ENCODE results near the gene USP25.

The USP25 gene

GRCh38 chr21:15804247-15805005, 74.6 kb downstream of the USP25 start:
- Histone ChIP-seq H3K79me2 (ENCODE audit: control insufficient read depth, insufficient read depth, low read length, unreplicated experiment) (peaks cover 5% of the 10 kb centered on the region), H2AFZ (ENCODE audit: low read length, unreplicated experiment) (no peak overlapping the region), H3K36me3 (ENCODE audit: insufficient read depth, low read length) (peaks cover 13% of the 10 kb centered on the region; the same call in 1 of the 2 replicates), H3K27ac (ENCODE audit: low read depth, low read length) (no peak overlapping the region), H3K4me1 (ENCODE audit: control insufficient read depth, insufficient read depth, low read length, unreplicated experiment) (peaks cover 2% of the 10 kb centered on the region), H3K4me3 (ENCODE audit: low read depth, low read length) (no peak overlapping the region), H3K27me3 (ENCODE audit: insufficient read depth, low read length) (no peaks in the 10 kb centered on the region)

- peaks cover 11% of the 10 kb centered on the region for H3K4me1 ChIP-seq (ENCODE audit: control insufficient read depth, insufficient read depth, low read length, unreplicated experiment)
- no peaks in the 10 kb centered on the region for H3K27me3 ChIP-seq (ENCODE audit: insufficient read depth, low read length)
- H3K36me3 ChIP-seq (ENCODE audit: insufficient read depth, low read length): peaks cover 34% of the 10 kb centered on the region
- no peaks in the 10 kb centered on the region for H3K79me2 ChIP-seq (ENCODE audit: control insufficient read depth, insufficient read depth, low read length, unreplicated experiment)
- no peak overlapping the region for H3K27ac ChIP-seq (ENCODE audit: low read depth, low read length)
- no peak overlapping the region for H3K4me3 ChIP-seq (ENCODE audit: low read depth, low read length)
- no peak overlapping the region for H2AFZ ChIP-seq (ENCODE audit: low read length, unreplicated experiment)
Observed at GRCh38 chr21:15809065-15809464, 79.3 kb downstream of the USP25 start.

- Histone ChIP-seq H3K4me1 (ENCODE audit: control insufficient read depth, insufficient read depth, low read length, unreplicated experiment) (peaks cover 11% of the 10 kb centered on the region), H2AFZ (ENCODE audit: low read length, unreplicated experiment) (no peak overlapping the region), H3K27ac (ENCODE audit: low read depth, low read length) (peak overlapping the region; percentile 0; the same call in 1 of the 2 replicates), H3K27me3 (ENCODE audit: insufficient read depth, low read length) (no peaks in the 10 kb centered on the region), H3K79me2 (ENCODE audit: control insufficient read depth, insufficient read depth, low read length, unreplicated experiment) (no peaks in the 10 kb centered on the region), H3K4me3 (ENCODE audit: low read depth, low read length) (no peak overlapping the region), H3K36me3 (ENCODE audit: insufficient read depth, low read length) (peaks cover 38% of the 10 kb centered on the region)
Observed at GRCh38 chr21:15809818-15810217, 80.0 kb downstream of the USP25 start.

- peaks cover 45% of the 10 kb centered on the region for H3K36me3 ChIP-seq (ENCODE audit: insufficient read depth, low read length)
Observed at GRCh38 chr21:15815285-15815684, 85.5 kb downstream of the USP25 start.

GRCh38 chr21:15820327-15820726, 90.5 kb downstream of the USP25 start:
- Histone ChIP-seq H2AFZ (ENCODE audit: low read length, unreplicated experiment) (no peak overlapping the region), H3K4me1 (ENCODE audit: control insufficient read depth, insufficient read depth, low read length, unreplicated experiment) (peaks cover 14% of the 10 kb centered on the region), H3K27me3 (ENCODE audit: insufficient read depth, low read length) (no peaks in the 10 kb centered on the region), H3K79me2 (ENCODE audit: control insufficient read depth, insufficient read depth, low read length, unreplicated experiment) (peaks cover 3% of the 10 kb centered on the region), H3K27ac (ENCODE audit: low read depth, low read length) (peak overlapping the region; percentile 25; the same call in 1 of the 2 replicates), H3K36me3 (ENCODE audit: insufficient read depth, low read length) (peaks cover 10% of the 10 kb centered on the region), H3K4me3 (ENCODE audit: low read depth, low read length) (no peak overlapping the region)

More at GRCh38 chr21:15815285-15815684, 85.5 kb downstream of the USP25 start:
- H3K27ac ChIP-seq (ENCODE audit: low read depth, low read length): no peak overlapping the region
- H3K4me1 ChIP-seq (ENCODE audit: control insufficient read depth, insufficient read depth, low read length, unreplicated experiment): peaks cover 2% of the 10 kb centered on the region
- no peak overlapping the region for H2AFZ ChIP-seq (ENCODE audit: low read length, unreplicated experiment)
- no peaks in the 10 kb centered on the region for H3K79me2 ChIP-seq (ENCODE audit: control insufficient read depth, insufficient read depth, low read length, unreplicated experiment)
- no peak overlapping the region for H3K4me3 ChIP-seq (ENCODE audit: low read depth, low read length)
- H3K27me3 ChIP-seq (ENCODE audit: insufficient read depth, low read length): no peaks in the 10 kb centered on the region

GRCh38 chr21:15820852-15821379, 91.1 kb downstream of the USP25 start:
- peaks cover 3% of the 10 kb centered on the region for H3K79me2 ChIP-seq (ENCODE audit: control insufficient read depth, insufficient read depth, low read length, unreplicated experiment)
- peaks cover 14% of the 10 kb centered on the region for H3K4me1 ChIP-seq (ENCODE audit: control insufficient read depth, insufficient read depth, low read length, unreplicated experiment)
- no peak overlapping the region for H3K4me3 ChIP-seq (ENCODE audit: low read depth, low read length)
- H3K36me3 ChIP-seq (ENCODE audit: insufficient read depth, low read length): peaks cover 6% of the 10 kb centered on the region; the same call in 1 of the 2 replicates
- H2AFZ ChIP-seq (ENCODE audit: low read length, unreplicated experiment): no peak overlapping the region
- H3K27me3 ChIP-seq (ENCODE audit: insufficient read depth, low read length): no peaks in the 10 kb centered on the region
- H3K27ac ChIP-seq (ENCODE audit: low read depth, low read length): peak overlapping the region; percentile 25; the same call in 1 of the 2 replicates

GRCh38 chr21:15823486-15824150, 93.8 kb downstream of the USP25 start:
- H3K4me3 ChIP-seq (ENCODE audit: low read depth, low read length): no peak overlapping the region
- peaks cover 3% of the 10 kb centered on the region for H3K79me2 ChIP-seq (ENCODE audit: control insufficient read depth, insufficient read depth, low read length, unreplicated experiment)
- H2AFZ ChIP-seq (ENCODE audit: low read length, unreplicated experiment): no peak overlapping the region
- H3K36me3 ChIP-seq (ENCODE audit: insufficient read depth, low read length): peaks cover 15% of the 10 kb centered on the region; the same call in 1 of the 2 replicates
- no peak overlapping the region for H3K27ac ChIP-seq (ENCODE audit: low read depth, low read length)
- no peaks in the 10 kb centered on the region for H3K27me3 ChIP-seq (ENCODE audit: insufficient read depth, low read length)
- peaks cover 14% of the 10 kb centered on the region for H3K4me1 ChIP-seq (ENCODE audit: control insufficient read depth, insufficient read depth, low read length, unreplicated experiment)

- H3K36me3 ChIP-seq (ENCODE audit: insufficient read depth, low read length): peaks cover 18% of the 10 kb centered on the region; the same call in 1 of the 2 replicates
- H3K4me1 ChIP-seq (ENCODE audit: control insufficient read depth, insufficient read depth, low read length, unreplicated experiment): peaks cover 12% of the 10 kb centered on the region
Observed at GRCh38 chr21:15825700-15826099, 95.9 kb downstream of the USP25 start.

GRCh38 chr21:15826147-15826780, 96.5 kb downstream of the USP25 start:
- Histone ChIP-seq H3K36me3 (ENCODE audit: insufficient read depth, low read length) (peaks cover 19% of the 10 kb centered on the region), H3K4me3 (ENCODE audit: low read depth, low read length) (no peak overlapping the region), H2AFZ (ENCODE audit: low read length, unreplicated experiment) (no peak overlapping the region), H3K4me1 (ENCODE audit: control insufficient read depth, insufficient read depth, low read length, unreplicated experiment) (peaks cover 6% of the 10 kb centered on the region), H3K79me2 (ENCODE audit: control insufficient read depth, insufficient read depth, low read length, unreplicated experiment) (peaks cover 7% of the 10 kb centered on the region), H3K27ac (ENCODE audit: low read depth, low read length) (no peak overlapping the region), H3K27me3 (ENCODE audit: insufficient read depth, low read length) (no peaks in the 10 kb centered on the region)

More at GRCh38 chr21:15825700-15826099, 95.9 kb downstream of the USP25 start:
- Histone ChIP-seq H3K79me2 (ENCODE audit: control insufficient read depth, insufficient read depth, low read length, unreplicated experiment) (peaks cover 8% of the 10 kb centered on the region), H3K4me3 (ENCODE audit: low read depth, low read length) (no peak overlapping the region), H3K27me3 (ENCODE audit: insufficient read depth, low read length) (no peaks in the 10 kb centered on the region), H3K27ac (ENCODE audit: low read depth, low read length) (no peak overlapping the region), H2AFZ (ENCODE audit: low read length, unreplicated experiment) (no peak overlapping the region)

- no peak overlapping the region for H3K4me3 ChIP-seq (ENCODE audit: low read depth, low read length)
- peaks cover 5% of the 10 kb centered on the region for H3K79me2 ChIP-seq (ENCODE audit: control insufficient read depth, insufficient read depth, low read length, unreplicated experiment)
- peaks cover 25% of the 10 kb centered on the region for H3K36me3 ChIP-seq (ENCODE audit: insufficient read depth, low read length)
- no peaks in the 10 kb centered on the region for H3K4me1 ChIP-seq (ENCODE audit: control insufficient read depth, insufficient read depth, low read length, unreplicated experiment)
- no peak overlapping the region for H3K27ac ChIP-seq (ENCODE audit: low read depth, low read length)
- H3K27me3 ChIP-seq (ENCODE audit: insufficient read depth, low read length): no peaks in the 10 kb centered on the region
- H2AFZ ChIP-seq (ENCODE audit: low read length, unreplicated experiment): no peak overlapping the region
Observed at GRCh38 chr21:15826908-15827601, 97.3 kb downstream of the USP25 start.

Data from ACC112 (cell line).